ENCODE results near the gene KATNB1. TPM values are rescaled to one million over a fixed set of nuclear protein-coding genes. Genes with fewer than 3 reads are reported as not detected.
"Not testable (repeated sequence)": the region's sequence is repeated elsewhere in the genome, so short reads cannot be mapped to it uniquely, and the experiment has no call there.

Gene KATNB1
- total RNA-seq, 1 donor from 2014 or later, result 24.9 TPM

DNA sequence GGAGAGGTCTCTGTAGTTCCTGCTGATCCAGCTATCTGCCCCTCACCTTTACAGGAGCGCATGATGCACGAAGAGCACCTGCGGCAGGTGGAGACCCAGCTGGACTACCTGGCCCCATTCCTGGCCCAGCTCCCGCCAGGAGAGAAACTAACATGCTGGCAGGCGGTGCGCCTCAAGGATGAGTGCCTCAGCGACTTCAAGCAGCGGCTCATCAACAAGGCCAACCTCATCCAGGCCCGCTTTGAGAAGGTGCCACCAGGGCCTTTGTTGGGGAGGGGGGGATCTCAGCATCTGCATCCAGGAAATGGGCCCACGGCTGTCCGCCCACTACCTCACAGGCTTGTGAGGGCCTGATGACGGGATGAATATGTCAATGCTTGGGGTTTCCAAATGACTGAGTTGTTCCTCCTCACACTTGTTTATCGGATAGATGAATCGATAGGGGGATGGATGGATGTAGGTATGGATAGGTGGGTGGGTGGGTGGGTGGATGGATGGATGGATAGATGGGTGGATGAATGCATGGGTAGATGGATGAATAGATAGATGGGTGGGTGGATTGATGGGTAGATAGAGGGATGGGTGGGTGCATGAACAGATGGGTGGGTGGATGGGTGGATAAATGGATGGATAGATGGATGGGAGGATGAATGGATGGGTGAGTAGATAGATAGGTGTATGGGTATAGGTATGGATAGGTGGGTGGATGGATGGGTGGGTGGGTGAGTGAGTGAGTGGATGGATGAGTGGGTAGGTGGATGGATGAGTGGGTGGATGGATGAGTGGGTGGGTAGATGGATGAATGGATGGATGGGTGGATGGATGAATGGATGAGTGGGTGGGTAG is 7.0 kb upstream of the KATNB1 start:
- H3K36me3 Mint-ChIP-seq, result peaks cover 3% of the 10 kb centered on the region
- H3K4me1 Mint-ChIP-seq, result peaks cover 2% of the 10 kb centered on the region
- H3K27me3 Mint-ChIP-seq (ENCODE audit: low read depth), result peaks cover 3% of the 10 kb centered on the region
- no peak for DNase-seq (ENCODE audit: low spot score in 2 of 2, unreplicated experiment in 2 of 2)
- H3K4me3 Mint-ChIP-seq, result no peak overlapping the region
- TF ChIP-seq, protein P1, sequence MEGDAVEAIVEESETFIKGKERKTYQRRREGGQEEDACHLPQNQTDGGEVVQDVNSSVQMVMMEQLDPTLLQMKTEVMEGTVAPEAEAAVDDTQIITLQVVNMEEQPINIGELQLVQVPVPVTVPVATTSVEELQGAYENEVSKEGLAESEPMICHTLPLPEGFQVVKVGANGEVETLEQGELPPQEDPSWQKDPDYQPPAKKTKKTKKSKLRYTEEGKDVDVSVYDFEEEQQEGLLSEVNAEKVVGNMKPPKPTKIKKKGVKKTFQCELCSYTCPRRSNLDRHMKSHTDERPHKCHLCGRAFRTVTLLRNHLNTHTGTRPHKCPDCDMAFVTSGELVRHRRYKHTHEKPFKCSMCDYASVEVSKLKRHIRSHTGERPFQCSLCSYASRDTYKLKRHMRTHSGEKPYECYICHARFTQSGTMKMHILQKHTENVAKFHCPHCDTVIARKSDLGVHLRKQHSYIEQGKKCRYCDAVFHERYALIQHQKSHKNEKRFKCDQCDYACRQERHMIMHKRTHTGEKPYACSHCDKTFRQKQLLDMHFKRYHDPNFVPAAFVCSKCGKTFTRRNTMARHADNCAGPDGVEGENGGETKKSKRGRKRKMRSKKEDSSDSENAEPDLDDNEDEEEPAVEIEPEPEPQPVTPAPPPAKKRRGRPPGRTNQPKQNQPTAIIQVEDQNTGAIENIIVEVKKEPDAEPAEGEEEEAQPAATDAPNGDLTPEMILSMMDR (IDR thresholded peaks at IDR 0.05; ENCODE audit: unreplicated experiment), result no peak
- H3K9me3 Mint-ChIP-seq, result peaks cover 13% of the 10 kb centered on the region
- H3K27ac Mint-ChIP-seq, result no peak overlapping the region

DNA sequence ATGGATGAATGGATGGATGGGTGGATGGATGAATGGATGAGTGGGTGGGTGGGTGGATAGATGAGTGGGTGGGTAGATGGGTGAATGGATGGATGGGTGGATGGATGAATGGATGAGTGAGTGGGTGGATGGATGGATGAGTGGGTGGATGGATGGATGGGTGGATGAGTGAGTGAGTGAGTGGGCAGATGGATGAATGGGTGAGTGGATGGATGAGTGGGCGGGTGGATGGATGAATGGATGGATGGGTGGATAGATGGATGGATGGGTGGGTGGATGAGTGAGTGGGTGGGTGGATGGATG is 6.4 kb upstream of the KATNB1 start:
- TF ChIP-seq, protein P1 (IDR thresholded peaks at IDR 0.05; ENCODE audit: unreplicated experiment), result no peak
- Mint-ChIP-seq H3K4me3 (no peak overlapping the region), H3K27ac (no peak overlapping the region), H3K27me3 (ENCODE audit: low read depth) (peaks cover 3% of the 10 kb centered on the region), H3K36me3 (peaks cover 3% of the 10 kb centered on the region), H3K4me1 (peaks cover 2% of the 10 kb centered on the region), H3K9me3 (peaks cover 13% of the 10 kb centered on the region)
- DNase-seq (ENCODE audit: low spot score in 2 of 2, unreplicated experiment in 2 of 2), result no peak

DNA sequence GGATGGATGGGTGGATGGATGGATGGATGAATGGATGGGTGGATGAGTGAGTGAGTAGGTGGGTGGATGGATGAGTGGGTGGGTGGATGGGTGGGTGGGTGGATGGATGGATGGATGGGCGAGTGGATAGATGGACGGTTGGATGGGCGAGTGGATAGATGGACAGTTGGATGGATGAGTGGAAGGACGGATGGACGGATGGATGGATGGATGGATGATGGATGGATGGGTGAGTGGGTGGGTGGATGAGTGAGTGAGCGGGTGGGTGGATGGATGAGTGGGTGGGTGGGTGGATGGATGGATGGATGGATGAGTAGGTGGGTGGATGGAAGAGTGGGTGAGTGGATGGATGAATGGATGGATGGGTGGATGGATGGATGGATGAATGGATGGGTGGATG is 5.7 kb upstream of the KATNB1 start:
- DNase-seq (ENCODE audit: low spot score in 2 of 2, unreplicated experiment in 2 of 2); H3K36me3 Mint-ChIP-seq; H3K27me3 Mint-ChIP-seq (ENCODE audit: low read depth); H3K27ac Mint-ChIP-seq; H3K4me3 Mint-ChIP-seq; H3K4me1 Mint-ChIP-seq: not testable (repeated sequence)
- H3K9me3 Mint-ChIP-seq, result peaks cover 13% of the 10 kb centered on the region

DNA sequence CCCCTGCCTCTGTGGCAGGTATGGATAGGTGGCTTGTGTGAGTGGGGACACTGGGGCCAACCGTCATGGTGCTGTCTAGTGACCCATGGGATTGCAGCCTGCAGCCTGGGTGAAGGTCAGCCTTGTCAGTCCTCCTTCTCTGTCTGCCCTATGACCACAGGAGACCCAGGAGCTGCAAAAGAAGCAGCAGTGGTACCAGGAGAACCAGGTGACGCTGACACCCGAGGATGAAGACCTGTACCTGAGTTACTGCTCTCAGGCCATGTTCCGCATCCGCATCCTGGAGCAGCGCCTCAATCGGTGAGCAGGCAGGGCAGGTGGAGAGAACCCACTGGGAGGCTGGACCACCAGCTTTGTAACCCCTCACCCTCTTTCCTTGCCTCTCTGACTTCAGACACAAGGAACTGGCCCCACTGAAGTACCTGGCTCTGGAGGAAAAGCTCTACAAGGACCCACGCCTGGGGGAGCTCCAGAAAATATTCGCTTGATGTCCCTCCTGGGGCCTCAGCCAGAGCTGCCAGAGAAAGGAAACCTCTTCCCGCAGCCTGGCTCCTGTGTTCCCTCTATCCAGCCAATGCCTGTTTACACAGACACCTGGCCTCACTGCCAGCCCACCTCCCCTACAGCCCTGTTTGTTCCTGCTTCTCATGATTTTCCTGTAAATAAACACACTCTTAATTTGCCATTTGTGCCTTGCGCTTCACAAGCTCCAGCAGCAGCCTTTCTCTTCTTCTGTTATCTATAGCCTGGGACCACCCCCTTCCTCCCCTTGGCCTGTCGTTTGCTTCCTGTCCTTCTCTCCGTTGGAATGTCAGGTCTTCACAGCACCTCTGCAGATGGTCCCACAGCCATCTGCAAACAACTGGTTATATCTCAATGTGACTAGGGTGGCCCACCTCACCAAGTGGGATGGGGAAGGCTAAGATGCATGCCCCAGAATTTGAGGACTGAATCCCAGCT is 4.5 kb upstream of the KATNB1 start:
- no peak for DNase-seq (ENCODE audit: low spot score in 2 of 2, unreplicated experiment in 2 of 2)
- Mint-ChIP-seq H3K4me3 (no peak overlapping the region), H3K4me1 (peaks cover 8% of the 10 kb centered on the region), H3K27ac (no peak overlapping the region), H3K9me3 (peaks cover 13% of the 10 kb centered on the region), H3K27me3 (ENCODE audit: low read depth) (peaks cover 3% of the 10 kb centered on the region), H3K36me3 (peaks cover 3% of the 10 kb centered on the region)
- TF ChIP-seq, protein P1 (IDR thresholded peaks at IDR 0.05; ENCODE audit: unreplicated experiment), result no peak

DNA sequence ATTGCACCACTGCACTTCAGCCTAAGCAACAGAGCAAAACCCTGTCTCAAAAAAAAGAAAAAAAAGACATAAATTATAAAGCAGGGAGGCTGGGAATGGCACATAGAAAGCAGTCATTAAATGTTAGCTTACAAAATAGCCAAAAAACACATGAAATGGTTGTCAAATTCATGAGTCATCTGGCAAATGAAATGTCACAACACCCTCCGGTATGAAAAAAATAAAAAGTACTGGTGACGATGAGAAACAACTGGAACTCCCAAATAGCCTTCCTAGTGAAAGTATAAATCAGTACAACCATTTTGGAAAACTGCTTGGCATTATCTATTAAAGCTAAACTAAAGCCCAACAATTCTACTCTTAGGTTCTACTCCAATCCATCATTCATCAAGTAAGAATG is 3.5 kb upstream of the KATNB1 start:
- Mint-ChIP-seq H3K27ac (no peak overlapping the region), H3K4me1 (peaks cover 18% of the 10 kb centered on the region), H3K9me3 (peaks cover 13% of the 10 kb centered on the region), H3K27me3 (ENCODE audit: low read depth) (peaks cover 3% of the 10 kb centered on the region), H3K4me3 (no peak overlapping the region), H3K36me3 (peaks cover 3% of the 10 kb centered on the region)
- DNase-seq (ENCODE audit: low spot score in 2 of 2, unreplicated experiment in 2 of 2), result no peak
- TF ChIP-seq, protein P1 (IDR thresholded peaks at IDR 0.05; ENCODE audit: unreplicated experiment), result no peak

DNA sequence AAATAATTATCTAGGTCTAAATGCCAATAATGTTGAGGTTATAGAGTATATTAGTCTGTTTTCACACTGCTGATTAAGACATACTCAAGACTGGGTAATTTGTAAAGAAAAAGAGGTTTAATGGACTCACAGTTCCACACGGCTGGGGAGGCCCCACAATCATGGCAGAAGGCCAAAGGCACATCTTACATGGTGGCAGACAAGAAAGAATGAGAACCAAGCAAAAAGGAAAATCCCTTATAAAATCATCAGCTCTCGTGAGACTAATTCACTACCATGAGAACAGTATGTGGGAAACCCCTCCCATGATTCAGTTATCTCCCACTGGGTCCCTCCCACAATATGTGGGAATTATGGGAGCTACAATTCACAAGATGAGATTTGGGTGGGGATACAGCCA is 2.9 kb upstream of the KATNB1 start:
- Mint-ChIP-seq H3K27ac (no peak overlapping the region), H3K27me3 (ENCODE audit: low read depth) (peaks cover 3% of the 10 kb centered on the region), H3K9me3 (peaks cover 13% of the 10 kb centered on the region), H3K36me3 (peaks cover 3% of the 10 kb centered on the region), H3K4me1 (peaks cover 25% of the 10 kb centered on the region), H3K4me3 (peak overlapping the region; percentile 42)
- DNase-seq (ENCODE audit: low spot score in 2 of 2, unreplicated experiment in 2 of 2), result no peak
- TF ChIP-seq, protein P1 (IDR thresholded peaks at IDR 0.05; ENCODE audit: unreplicated experiment), result no peak

Measured in mesothelial cell of epicardium (in vitro differentiated cells).